CD1c-positive myeloid dendritic cell (primary cell): Measurements from ENCODE around the gene EGR1.
"Not testable (repeated sequence)": the region's sequence is repeated elsewhere in the genome, so short reads cannot be mapped to it uniquely, and the experiment has no call there.

ENCODE experiments used
- DNase-seq: peaks from one replicate; pipeline ENCODE4 v3.0.0-alpha.2; 2016; ENCODE audit errors: extremely low spot score

EGR1 gene

DNA sequence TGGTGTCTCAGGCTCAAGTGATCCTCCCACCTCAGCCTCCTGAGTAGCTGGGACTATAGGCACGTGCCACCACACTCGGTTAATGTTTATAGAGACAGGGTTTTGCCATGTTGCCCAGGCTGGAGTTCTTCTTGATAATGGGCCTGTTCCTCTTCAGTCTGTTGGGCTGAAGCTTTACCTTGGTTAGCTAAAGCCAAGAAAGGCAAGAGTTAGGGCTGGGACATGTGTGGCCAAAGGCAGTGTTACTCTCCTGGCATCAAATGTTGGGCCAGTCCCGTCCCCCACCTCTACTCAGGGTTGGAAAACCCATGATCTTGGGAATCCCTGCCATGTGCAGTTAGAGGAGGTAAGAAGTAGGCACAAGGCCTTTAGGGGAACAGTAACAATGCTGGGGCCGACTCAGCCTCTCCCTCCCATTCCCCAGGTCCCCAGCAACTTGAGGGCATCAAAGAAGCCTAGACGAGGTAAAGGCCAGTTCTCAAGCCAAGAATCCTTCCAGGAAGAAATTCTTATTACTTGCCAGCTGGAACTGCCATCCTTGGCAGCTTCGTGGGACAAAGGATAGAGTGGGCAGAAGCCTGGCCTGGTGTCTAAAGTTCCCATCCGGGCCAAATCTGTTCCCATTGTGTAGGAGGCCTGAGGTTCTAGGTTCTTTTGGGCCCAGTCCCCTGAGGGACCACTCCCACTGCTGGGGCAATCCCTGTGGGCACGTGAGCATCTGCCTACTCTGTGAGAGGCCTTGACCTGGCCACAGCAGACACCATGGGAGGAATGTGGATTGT lies 4.5 kb downstream of the EGR1 start:
- DNase-seq: no peak

DNA sequence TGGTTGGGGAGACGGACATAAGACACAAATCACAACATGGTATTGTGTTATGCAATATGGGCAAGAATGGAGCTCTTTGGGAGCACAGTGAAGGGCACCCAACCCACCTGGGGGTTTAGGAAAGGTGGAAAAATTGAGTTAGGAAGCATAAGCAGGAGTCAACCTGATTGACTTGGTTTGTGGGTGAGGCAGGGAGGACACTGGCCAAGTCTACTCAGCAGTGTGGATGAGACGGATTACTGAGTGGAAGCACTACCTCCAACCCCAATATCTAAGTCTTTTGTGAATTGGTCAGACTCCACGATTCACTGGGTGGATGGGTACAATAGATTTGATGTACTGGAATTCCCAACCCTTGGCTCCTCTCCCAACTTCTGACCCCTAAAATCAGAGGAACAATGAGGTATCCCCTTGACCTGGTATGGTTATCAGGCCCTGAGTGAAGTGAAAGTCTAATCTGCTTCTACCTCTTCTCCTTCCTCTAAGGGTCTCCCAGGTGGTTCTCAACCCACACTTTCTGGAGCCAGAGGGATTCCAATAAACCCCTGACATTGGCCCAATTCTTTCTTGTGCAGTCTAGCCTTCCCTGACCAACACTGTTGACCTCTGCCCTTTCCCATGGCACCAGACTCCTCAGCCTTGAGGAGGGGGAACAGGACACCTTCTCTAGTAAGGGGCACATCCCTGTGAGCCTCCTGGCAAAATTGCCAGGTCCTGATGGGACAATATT lies 5.2 kb downstream of the EGR1 start:
- no peak for DNase-seq

DNA sequence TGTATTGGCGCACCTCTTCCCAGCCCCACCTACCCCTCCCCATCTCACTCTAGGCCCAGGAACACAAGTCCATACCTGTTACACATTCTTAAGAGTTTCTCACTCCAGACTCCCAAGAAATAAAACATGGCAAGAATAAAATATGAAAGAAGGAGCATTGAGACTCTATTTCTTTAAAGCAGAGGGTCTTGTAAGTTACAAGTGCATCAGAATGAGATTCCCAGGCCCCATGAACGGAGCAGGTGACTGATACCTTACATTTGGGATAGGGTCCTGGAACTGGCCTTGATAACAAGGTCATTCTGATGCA lies 5.7 kb downstream of the EGR1 start:
- DNase-seq: no peak

DNA sequence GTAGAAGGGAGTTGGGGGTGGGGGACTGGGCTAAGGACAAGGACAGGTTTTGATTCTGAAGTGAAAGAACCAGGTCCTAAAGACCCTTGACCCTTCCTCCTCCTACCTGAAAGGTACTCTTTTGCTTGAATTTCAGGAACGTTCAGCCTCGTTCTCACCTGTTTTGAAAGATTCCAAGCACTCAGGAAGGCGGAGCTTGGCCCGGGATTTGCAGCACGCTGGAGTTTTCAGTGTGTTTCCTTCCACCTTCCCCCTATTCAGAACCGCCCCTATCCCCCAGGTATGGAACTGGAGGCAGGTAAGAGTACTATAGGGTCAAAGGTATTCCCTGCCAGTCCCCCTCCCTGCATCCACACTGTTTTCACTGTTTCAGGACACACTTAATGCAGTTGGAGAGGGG lies 7.1 kb downstream of the EGR1 start:
- DNase-seq: no peak

DNA sequence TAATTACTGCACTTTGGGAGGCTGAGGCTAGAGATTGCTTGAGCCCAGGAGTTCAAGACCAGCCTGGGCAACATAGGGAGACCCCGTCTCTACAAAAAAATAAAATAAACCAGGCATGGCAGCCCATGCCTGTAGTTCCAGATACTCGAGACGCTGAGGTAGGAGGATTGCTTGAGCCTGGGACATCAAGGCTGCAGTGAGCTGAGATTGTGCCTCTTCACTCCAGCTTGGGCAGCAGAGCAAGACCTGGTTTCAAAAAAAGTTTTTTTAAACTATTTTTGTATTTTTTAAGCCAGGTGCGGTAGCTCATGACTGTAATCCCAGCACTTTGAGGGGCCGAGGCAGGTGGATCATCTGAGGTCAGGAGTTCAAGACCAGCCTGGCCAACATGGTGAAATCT lies 7.9 kb downstream of the EGR1 start:
- DNase-seq: not testable (repeated sequence)

DNA sequence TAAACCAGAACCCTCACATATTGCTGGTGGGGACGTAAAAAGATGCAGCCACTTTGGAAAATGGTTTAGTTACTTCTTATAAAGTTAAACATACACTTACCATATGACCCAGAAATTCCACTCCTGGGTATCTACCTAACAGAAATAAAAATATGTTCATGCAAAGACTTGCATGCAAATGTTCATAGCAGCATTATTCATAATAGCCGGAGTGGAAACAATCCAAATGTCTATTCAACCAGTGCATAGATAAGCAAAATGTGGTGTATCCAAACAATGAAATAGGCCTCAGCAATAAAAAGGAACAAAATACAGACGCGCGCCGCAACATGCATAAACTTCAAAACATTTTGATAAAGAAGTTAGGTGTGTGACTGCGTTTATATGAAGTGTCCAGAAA lies 11.6 kb downstream of the EGR1 start:
- DNase-seq: no peak

DNA sequence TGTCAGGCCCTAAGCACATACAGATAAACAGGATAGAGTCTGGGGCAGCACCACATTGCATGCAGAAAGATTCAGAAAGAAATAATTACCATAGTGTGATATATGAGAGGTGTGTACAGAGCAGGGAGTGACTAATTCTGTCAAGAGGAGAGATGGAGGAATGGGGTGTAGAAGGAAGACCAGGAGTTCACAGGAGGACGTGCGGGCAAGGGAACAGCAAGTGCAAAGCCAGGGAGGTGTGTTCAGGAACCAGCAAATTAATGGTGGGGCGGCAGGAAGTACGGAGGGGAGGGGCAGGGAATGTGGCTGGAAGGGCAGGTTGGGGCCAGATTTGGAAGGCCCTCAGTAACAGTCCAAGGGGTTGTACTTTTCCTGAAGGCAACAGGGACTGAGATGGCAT lies 17.4 kb downstream of the EGR1 start:
- no peak for DNase-seq

DNA sequence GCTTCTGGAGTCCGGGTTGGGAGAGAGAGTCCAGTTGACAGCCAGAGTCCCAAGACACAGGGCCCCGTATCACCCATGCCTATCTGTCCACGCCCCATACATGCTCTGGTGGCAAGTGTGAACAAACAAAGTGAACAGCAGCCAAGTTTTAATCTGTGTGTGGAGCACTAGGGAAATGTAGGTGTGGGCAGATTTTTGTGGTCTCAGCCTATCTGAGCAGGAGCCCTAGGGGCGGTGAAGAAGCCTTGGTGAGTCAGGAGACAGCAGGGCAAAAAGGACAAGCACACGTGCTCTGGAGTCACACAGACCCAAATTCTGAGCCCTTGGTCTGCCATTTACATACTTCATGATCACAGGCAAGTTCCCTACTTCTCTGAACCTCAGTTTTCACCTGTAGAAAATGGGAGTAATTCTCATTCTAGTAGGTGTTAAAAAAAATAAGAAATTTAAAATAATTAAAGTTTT lies 23.2 kb downstream of the EGR1 start:
- DNase-seq: peak; percentile 55

DNA sequence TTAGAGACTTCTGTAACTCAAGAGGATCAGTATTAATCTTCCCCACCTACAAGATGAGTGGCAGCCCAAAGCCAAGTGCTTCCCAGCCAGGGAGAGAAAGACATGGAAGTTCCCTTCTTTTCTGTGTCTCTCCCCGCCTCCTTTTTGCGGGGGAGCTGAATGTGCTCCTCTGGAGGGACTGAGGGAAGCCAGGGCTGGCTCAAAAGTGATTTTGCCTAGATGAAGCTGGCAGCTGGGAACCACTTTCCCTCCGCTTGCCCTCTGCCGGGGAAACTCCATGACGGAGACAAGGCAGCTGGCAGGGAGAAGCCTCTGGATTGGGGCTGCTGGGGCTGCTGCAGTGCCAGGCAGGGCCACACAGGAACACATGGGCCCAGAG lies 24.4 kb downstream of the EGR1 start:
- DNase-seq: no peak

DNA sequence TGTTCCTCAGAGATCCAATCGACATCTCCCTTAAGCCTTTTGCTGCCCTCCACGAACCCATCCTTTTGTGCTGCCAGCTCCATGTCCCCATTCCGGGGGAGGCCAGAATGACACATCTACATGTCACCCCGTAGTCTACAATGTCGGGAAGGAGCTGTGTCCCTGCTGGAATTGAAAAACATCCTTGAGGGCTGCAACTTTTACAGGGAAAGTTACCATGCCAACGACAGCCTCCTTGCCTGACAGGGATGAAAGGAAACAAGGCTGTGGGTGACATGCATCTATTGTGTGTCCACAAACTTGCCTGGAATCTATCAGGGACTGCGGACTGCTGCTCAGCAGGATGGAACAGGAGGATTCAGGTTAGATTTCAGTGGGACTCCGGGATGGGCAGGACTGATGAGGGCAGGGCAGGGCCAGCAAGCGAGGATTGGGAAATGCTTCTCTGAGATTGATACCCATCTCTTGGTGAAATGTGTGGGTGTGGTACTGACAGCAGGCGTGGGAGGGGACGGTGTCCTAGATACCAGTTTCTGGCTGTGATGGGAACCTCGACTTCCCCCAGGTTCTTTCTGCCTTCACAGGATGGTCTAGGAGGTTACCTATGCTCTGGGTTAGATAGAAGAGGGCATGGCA lies 25.5 kb downstream of the EGR1 start:
- DNase-seq: no peak

DNA sequence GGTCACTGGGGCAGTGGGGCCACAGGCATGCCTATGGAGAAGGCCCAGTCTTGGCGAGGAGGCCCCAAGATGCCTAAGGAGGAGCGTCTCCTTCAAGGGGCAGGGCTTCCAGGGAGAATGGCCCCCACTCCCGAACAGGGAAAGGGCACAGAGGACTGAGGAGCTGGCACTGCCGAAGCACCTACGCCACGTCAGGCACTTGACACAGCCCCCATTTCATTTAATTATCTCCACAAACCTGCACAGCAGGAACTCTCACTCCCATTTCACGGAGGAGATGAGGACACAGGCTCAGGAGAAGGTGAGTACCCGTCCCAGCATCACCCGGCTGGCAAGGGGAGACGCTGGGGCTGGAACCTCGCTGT lies 26.0 kb downstream of the EGR1 start:
- no peak for DNase-seq

DNA sequence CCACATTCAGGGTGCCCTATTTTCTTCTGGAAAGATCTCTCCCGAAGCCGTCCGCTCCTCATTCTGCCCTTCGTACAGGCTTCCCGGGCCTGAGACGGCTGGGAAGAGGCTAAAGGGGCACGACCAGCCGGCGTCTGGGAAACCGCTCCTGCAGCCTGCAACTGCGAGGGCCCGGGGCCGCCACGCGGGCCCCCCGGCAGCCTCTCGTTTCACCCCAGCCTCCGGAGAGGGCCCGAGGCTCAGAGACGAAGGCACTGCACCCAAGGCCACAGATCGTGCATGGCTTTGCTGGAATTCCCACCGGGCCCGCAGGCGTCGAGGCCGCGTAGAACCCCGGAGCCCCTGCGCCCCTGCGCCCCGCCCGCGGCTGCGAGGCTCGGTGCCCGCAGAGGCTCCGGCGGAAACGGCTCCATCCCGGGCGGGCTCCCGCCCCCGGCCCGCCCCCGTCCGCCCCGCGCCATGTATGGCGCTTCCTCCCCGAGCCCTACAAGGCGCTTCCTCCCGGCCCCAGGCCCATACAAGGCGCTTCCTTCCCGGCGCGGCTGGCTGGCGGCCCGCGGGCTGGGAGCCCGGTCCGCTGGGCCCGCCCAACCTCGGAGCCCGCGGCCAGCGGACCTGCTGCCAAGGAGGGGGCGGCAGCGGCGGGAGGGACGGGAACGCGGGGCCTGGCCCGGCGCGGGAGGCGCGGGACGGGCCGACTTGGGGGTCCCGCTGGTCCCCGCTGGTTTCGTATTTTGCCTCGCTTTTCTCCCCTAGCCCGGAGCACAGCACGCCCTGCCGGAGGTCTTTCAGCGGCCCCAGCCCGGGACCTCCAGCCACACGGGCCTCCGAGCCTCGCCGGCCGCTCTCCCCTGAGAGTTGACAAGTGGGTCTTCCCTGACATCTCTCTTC lies 26.6 kb downstream of the EGR1 start:
- peak; percentile 94 for DNase-seq

DNA sequence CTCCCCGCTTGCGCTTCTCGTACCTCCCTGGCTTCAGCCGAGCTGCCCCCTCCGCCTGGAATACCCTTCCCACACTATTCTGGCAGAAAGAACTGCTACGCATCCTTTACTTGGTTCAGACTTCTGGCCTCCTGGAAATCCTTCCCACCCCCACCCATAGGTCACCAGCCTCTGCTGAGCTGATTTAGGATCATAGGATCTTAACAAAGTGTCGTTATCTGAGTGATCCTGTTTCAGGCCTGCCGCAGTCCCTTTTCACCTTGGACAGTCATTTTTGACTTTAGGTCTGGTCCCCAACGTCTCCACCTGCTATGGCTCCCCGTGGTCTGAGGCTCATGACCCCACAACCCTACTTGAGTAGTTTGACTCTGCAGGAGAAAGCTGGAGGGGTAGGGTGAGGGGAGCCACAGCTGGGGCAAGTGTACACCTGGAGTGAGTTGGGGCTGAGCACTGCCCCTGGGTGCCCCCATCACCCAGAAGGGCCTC lies 27.3 kb downstream of the EGR1 start:
- DNase-seq: no peak

DNA sequence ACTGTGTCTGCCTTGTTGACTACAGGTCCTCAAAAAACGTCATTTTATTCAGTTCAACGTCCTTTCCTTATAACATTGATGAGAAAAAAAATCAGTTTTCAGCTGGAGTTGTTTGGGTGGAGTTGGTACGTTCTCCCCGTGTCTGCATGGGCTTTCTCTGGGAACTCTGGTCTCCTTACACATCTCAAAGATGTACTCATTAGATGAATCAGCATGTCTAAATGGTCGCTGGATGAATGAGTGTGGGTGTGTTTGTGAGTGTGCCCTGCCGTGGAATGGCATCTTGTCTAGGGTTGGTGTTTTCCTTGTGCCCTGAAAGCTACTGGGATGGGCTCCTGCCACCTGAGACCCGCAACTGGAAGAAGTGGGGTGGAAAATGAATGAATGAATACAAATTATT lies 30.1 kb downstream of the EGR1 start:
- no peak for DNase-seq

DNA sequence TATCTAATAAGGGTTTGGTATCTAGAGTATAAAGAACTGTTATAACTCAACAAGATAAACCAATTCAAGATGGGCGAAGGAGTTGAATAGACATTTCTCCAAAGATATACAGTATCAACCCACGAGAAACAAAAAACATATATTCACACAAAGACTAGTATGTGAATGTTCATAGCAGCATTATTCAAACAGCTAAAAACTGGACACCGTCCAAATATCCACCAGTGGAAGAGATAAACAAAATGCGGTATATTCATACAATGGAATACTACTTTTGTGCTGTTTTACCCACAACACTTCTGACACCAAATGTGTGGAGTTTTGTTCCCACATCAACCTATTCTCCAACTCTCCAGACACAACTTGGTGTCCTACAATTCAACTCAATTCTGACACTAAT lies 33.1 kb downstream of the EGR1 start:
- no peak for DNase-seq

DNA sequence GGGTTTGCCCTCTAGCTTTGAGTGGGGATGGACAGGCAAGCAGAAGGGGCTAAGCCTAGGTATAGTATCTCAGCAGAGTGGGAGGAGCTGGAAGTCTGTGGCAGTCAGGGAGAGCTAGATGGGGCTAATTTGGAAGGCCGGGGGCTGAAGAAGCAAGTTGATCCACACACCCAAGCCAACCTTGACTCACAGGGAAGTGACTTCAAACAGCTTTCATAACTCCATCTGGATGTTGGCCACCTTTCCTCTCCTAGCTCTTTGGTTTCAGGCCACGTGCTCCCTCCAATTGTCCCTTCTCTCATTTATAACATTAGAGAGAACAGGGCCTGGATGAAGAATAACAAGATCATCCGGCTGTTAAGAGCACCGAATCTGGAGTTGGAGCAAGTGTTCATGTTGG lies 36.8 kb downstream of the EGR1 start:
- no peak for DNase-seq

DNA sequence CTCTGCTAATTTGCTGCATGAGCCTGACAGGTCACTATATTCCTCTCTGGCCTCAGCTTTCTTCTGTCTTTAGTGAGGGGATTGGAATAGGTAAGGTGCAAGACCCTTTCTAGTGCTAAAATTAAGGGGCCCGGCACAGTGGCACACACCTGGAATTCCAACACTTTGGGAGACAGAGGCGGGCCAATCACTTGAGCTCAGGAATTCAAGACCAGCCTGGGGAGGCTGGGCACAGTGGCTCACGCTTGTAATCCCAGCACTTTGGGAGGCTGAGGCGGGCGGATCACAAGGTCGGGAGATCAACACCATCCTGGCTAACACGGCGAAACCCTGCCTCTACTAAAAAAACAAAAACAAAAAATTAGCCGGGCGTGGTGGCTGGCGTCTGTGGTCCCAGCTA lies 37.2 kb downstream of the EGR1 start:
- DNase-seq: no peak

DNA sequence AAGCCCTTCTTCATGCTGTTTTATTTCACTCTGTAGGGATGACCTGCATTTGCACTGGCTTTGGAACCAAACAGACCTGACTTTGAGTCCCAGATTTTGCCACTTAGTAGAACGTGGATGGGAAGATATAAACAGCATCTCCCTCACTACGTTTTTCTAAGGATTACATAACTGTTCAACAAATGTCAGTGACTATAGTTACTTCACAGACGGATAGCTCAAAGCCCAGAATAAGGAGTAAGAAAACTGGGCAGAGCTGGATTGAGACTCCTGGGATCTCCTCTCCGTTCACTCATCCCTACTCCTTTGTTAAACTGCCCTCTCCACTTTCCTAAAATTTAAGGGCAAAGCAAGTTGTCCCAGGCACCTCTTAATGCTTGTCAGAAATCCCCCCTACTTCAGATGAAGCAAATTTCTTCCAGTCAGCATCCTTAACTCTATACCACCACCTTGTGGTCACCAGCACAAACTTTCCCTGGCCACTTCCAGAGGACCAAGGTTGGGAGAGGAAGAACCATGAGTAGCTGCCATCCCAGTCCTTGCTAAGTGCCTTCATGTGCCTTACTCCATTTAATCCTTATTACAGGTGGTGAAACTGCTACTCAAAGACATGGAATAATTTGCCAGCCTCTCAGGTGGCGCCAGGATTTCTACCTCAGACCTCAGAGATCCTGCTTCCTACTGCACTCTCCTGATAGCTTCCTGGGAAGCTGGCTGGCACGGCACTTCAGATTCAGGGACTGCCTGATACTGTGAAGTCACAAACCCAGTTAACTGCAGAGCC lies 38.4 kb downstream of the EGR1 start:
- peak; percentile 75 for DNase-seq

DNA sequence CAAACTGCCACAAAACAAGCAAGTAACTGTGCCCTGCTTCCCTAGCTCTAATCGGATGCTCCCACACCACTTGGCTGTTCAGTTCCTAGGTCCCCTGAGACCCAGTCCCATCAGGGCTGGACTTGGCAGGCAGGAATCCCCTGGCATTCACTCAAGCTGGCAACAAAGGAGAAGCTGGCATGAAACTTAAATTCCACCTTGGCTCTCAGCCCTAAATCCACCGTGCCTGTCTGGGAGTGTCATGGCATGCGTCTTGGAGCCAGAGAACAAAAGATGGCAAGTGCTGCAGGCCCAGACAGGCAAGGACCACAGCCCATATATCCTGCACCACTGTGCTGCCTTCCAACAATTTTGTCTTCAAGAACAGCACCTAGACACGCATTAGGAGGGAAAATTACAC lies 39.5 kb downstream of the EGR1 start:
- no peak for DNase-seq

DNA sequence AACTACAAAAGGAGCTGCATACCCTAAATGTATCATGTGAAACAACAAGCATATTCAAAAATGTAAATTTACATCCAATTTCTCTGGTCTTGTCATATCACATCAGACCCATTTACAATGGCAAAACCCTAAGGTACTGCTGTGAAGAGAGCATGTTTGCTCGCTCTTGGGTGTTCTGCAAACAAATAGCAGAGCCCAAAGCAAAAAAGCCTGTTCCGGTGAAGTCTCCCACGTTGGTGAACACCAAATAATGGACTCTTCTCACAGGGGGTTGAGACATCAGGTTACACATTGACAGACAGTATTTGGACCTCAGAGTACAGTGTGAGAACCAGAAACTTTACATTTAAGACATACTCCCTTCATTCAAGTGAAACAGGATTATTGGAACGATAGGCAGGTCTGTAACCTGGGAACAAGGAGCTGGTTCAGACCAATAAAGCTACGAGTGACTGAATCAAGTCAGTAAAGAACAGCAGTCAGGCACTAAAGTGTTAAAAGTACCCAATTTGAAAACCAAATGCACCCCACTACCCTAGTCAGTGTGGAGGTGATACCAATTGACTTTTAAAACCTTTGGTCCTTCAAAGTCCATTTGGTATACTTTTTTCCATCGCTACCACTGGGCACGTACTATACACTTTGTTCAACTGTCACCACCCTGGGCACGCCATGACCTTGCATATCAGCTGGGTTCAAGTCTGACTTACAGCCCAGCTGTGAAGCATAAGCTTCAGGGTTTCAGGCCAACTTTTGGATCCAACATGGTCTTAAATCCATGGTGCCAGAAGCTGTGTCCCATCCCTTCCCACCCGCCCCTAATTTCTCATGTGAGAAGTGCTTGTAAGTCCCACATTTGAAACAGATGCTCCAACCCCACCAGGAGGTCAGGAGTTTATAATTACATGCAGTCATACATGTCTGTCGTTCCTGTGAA lies 41.4 kb downstream of the EGR1 start:
- DNase-seq: no peak
